Measurements from ENCODE around the gene GRHL1. TPM values are rescaled to one million over a fixed set of nuclear protein-coding genes. Genes with fewer than 3 reads are reported as not detected.

The GRHL1 gene
- total RNA-seq, 1 experiment from 2014 or later = 11.6 TPM

DNA sequence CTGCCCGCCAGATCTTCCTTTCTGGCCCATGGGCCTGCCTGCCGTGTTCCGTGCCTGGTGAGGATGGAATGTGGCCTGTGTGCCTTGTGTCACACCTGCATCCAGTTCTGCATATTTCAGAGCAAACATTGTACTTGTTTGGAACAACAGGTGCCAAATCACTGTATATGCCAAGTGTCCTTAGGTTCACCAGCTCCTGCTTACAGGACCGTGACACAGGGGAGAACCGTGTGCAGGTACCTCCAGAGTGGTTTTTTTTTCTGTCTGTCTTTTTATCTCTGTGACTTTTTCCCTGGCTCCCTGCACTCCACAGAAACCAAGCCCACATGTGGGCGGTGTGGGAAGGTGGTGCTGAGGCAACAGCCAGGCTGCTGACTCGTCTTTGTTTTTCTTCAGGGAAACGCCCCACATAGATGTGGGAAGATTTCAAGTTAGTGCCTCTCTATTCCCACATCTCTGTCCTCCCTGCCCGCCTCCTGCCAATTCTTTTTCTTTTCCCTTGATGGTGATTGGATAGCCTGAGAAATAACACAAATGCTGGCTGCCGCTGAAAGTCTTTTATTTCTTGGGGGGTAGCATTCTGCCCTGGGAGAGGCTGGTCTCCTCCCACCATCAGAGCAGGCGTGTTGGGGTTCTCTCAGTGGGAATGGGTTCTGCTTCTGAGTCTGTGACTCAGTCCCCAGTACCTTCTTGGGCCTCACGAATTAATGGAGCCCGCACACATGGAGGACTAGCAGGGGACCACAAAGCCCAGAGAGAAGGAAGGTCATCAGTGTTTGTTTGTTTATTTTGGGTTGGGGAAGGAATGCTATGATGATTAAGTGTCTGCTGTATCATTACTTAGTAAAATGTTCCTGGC, 21.4 kb downstream of the GRHL1 start:
- Histone ChIP-seq H3K9me3 (no peaks in the 10 kb centered on the region), H3K36me3 (ENCODE audit: control insufficient read depth, insufficient read depth, low read length) (no peaks in the 10 kb centered on the region), H3K4me1 (peaks cover 7% of the 10 kb centered on the region; the same call in 1 of the 2 replicates), H3K4me3 (ENCODE audit: low read depth, low read length) (no peak overlapping the region), H3K27me3 (replicated peaks; ENCODE audit: control insufficient read depth, insufficient read depth, low read length) (no peaks in the 10 kb centered on the region)
- Mint-ChIP-seq H3K4me1 (ENCODE audit: low read depth, unreplicated experiment) (peaks cover 28% of the 10 kb centered on the region), H3K4me3 (ENCODE audit: unreplicated experiment) (no peak overlapping the region), H3K9me3 (ENCODE audit: unreplicated experiment) (no peaks in the 10 kb centered on the region), H3K36me3 (ENCODE audit: insufficient read depth, unreplicated experiment) (peaks cover 6% of the 10 kb centered on the region), H3K27me3 (ENCODE audit: insufficient read depth, unreplicated experiment) (no peaks in the 10 kb centered on the region), H3K27ac (ENCODE audit: unreplicated experiment) (no peak overlapping the region)
- no peak for DNase-seq
- no TSS peak for BruUV-seq (replicated peaks)
- ChIA-PET CTCF (interaction anchor here (0.8 kb wide), 1 partner anchor 11 kb away, joined by 5 read pairs; no protein-coding TSS in a partner anchor), POLR2A (no interaction called here)
- TF ChIP-seq, protein P1, sequence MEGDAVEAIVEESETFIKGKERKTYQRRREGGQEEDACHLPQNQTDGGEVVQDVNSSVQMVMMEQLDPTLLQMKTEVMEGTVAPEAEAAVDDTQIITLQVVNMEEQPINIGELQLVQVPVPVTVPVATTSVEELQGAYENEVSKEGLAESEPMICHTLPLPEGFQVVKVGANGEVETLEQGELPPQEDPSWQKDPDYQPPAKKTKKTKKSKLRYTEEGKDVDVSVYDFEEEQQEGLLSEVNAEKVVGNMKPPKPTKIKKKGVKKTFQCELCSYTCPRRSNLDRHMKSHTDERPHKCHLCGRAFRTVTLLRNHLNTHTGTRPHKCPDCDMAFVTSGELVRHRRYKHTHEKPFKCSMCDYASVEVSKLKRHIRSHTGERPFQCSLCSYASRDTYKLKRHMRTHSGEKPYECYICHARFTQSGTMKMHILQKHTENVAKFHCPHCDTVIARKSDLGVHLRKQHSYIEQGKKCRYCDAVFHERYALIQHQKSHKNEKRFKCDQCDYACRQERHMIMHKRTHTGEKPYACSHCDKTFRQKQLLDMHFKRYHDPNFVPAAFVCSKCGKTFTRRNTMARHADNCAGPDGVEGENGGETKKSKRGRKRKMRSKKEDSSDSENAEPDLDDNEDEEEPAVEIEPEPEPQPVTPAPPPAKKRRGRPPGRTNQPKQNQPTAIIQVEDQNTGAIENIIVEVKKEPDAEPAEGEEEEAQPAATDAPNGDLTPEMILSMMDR (IDR thresholded peaks at IDR 0.05; ENCODE audit: insufficient read depth in 1 of 2, low read depth in 1 of 2, low read length in 1 of 2, severe bottlenecking in 1 of 2, unreplicated experiment in 1 of 2) = no peak
- intact Hi-C loops (cut with micrococcal nuclease; ENCODE audit: unreplicated experiment) = no loop called here

DNA sequence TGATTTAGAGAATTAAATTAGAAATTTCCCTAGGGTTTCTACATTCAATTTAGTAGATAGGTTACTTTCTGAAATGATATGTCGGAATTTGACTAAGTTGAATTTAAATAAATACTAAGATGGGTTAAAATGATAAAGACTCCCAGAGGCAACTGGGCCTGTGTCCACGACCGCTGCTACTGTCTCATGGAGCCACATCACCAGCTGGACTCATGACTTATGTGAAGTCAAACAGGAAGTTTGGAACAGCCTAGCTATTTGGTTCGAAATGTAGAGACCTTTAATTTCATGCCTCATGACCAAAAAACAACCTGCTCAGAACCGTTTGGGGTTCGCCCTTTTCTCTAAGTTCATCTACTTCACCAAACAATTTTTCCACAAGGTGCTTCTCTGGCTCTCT, 22.2 kb downstream of the GRHL1 start:
- Histone ChIP-seq H3K27me3 (replicated peaks; ENCODE audit: control insufficient read depth, insufficient read depth, low read length) (no peaks in the 10 kb centered on the region), H3K9me3 (no peaks in the 10 kb centered on the region), H3K4me3 (ENCODE audit: low read depth, low read length) (no peak overlapping the region), H3K36me3 (ENCODE audit: control insufficient read depth, insufficient read depth, low read length) (no peaks in the 10 kb centered on the region), H3K4me1 (peaks cover 2% of the 10 kb centered on the region; the same call in 1 of the 2 replicates)
- ChIA-PET POLR2A (no interaction called here), CTCF (interaction anchor here (0.6 to 1.7 kb wide), 2 partner anchors 11 to 173 kb away, joined by 3 to 12 read pairs; no protein-coding TSS in a partner anchor)
- no peaks in the 10 kb centered on the region for H3K27me3 Mint-ChIP-seq (ENCODE audit: insufficient read depth, unreplicated experiment)
- no TSS peak for BruUV-seq (replicated peaks)
- H3K36me3 Mint-ChIP-seq (ENCODE audit: insufficient read depth, unreplicated experiment) = peaks cover 6% of the 10 kb centered on the region
- intact Hi-C loops (cut with micrococcal nuclease; ENCODE audit: unreplicated experiment) = no loop called here
- H3K9me3 Mint-ChIP-seq (ENCODE audit: unreplicated experiment) = no peaks in the 10 kb centered on the region
- H3K4me1 Mint-ChIP-seq (ENCODE audit: low read depth, unreplicated experiment) = peaks cover 20% of the 10 kb centered on the region
- TF ChIP-seq, protein P1 (IDR thresholded peaks at IDR 0.05; ENCODE audit: insufficient read depth in 1 of 2, low read depth in 1 of 2, low read length in 1 of 2, severe bottlenecking in 1 of 2, unreplicated experiment in 1 of 2) = no peak
- H3K4me3 Mint-ChIP-seq (ENCODE audit: unreplicated experiment) = no peak overlapping the region
- DNase-seq = no peak
- no peak overlapping the region for H3K27ac Mint-ChIP-seq (ENCODE audit: unreplicated experiment)

DNA sequence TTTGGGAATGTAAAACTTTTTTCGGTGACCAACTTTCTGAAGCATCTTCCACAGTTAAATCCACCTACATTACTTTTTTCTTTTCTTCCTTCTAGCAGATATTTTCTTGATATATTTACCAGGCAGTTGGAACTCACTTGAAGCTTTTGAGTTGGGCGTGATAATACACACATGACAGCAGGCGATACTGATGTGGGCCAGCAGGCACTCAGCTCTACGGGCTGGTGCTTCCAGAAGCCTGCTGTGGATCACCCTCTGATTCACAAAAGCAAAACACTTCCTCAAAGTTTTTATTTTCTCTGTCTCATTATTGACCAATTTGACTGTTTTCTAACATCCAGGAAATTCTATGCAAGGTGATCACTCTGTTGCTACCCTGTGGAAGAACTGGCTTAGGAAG, 22.9 kb downstream of the GRHL1 start:
- TF ChIP-seq, protein P1 (IDR thresholded peaks at IDR 0.05; ENCODE audit: insufficient read depth in 1 of 2, low read depth in 1 of 2, low read length in 1 of 2, severe bottlenecking in 1 of 2, unreplicated experiment in 1 of 2) = no peak
- Mint-ChIP-seq H3K4me3 (ENCODE audit: unreplicated experiment) (no peak overlapping the region), H3K36me3 (ENCODE audit: insufficient read depth, unreplicated experiment) (peaks cover 6% of the 10 kb centered on the region), H3K27me3 (ENCODE audit: insufficient read depth, unreplicated experiment) (no peaks in the 10 kb centered on the region), H3K27ac (ENCODE audit: unreplicated experiment) (no peak overlapping the region), H3K4me1 (ENCODE audit: low read depth, unreplicated experiment) (peaks cover 19% of the 10 kb centered on the region), H3K9me3 (ENCODE audit: unreplicated experiment) (no peaks in the 10 kb centered on the region)
- intact Hi-C loops (cut with micrococcal nuclease; ENCODE audit: unreplicated experiment) = no loop called here
- no peak for DNase-seq
- no peak overlapping the region for H3K4me3 ChIP-seq (ENCODE audit: low read depth, low read length)
- no peaks in the 10 kb centered on the region for H3K4me1 ChIP-seq
- ChIA-PET CTCF (interaction anchor here (0.9 to 1.7 kb wide), 2 partner anchors 10 to 161 kb away, joined by 3 to 12 read pairs; no protein-coding TSS in a partner anchor), POLR2A (no interaction called here)
- no peaks in the 10 kb centered on the region for H3K36me3 ChIP-seq (ENCODE audit: control insufficient read depth, insufficient read depth, low read length)
- no TSS peak for BruUV-seq (replicated peaks)
- no peaks in the 10 kb centered on the region for H3K9me3 ChIP-seq
- H3K27me3 ChIP-seq (replicated peaks; ENCODE audit: control insufficient read depth, insufficient read depth, low read length) = no peaks in the 10 kb centered on the region

All from Caco-2 (cell line).